K562 (cell line): ENCODE data around the gene OPA3. TPM values are rescaled to one million over a fixed set of nuclear protein-coding genes. Genes with fewer than 3 reads are reported as not detected.

ENCODE experiments used
- CCNT2 ChIP-seq: IDR thresholded peaks from 2 replicates; pipeline ENCODE4 v1.6.1; 2011; ENCODE audit warnings: borderline replicate concordance, low read depth, mild to moderate bottlenecking, moderate library complexity, mixed read lengths, low read length; ENCODE audit not compliant: insufficient read length; ENCODE audit errors: extremely low read depth
- DNMT1 ChIP-seq: fragments of 450-650 bp; IDR thresholded peaks from 2 replicates; pipeline ENCODE4 v1.6.1; 2016; ENCODE audit warnings: antibody characterized with exemption, mild to moderate bottlenecking
- FIP1L1 ChIP-seq: fragments of 200-400 bp; formaldehyde crosslinking; IDR thresholded peaks from 2 replicates; pipeline ENCODE4 v1.6.1; 2018; ENCODE audit warnings: mild to moderate bottlenecking, low read depth, low read length; ENCODE audit not compliant: poor library complexity, severe bottlenecking
- FOXJ2 ChIP-seq: fragments of 200-800 bp; sonication (Bioruptor generic); IDR thresholded peaks from 2 replicates; pipeline ENCODE4 v1.6.1; 2016; ENCODE audit warnings: missing genetic modification characterization, missing compliant biosample characterization
- MCM5 ChIP-seq: fragments of 450-650 bp; IDR thresholded peaks from 2 replicates; pipeline ENCODE4 v1.6.1; 2016; ENCODE audit warnings: low read depth
- MCM7 ChIP-seq, 2 experiments: fragments of 450-650 bp; IDR thresholded peaks; 2 replicates each; pipeline ENCODE4 v1.6.1; 2016 to 2018
- NCOA1 ChIP-seq: fragments of 450-650 bp; IDR thresholded peaks from 2 replicates; pipeline ENCODE4 v1.6.1; 2016; ENCODE audit warnings: low read depth
- NFIC ChIP-seq: fragments of 450-650 bp; IDR thresholded peaks from 2 replicates; pipeline ENCODE4 v1.6.1; 2017; ENCODE audit warnings: mild to moderate bottlenecking, inconsistent platforms
- PHF20 ChIP-seq: fragments of 450-650 bp; IDR thresholded peaks from 2 replicates; pipeline ENCODE4 v1.6.1; 2018; ENCODE audit not compliant: partially characterized antibody
- PHTF2 ChIP-seq: fragments of 250-450 bp; sonication (Bioruptor Pico); IDR thresholded peaks from 2 replicates; pipeline ENCODE4 v1.5.0; 2021; ENCODE audit warnings: mild to moderate bottlenecking
- RNF2 ChIP-seq: sonication (generic); IDR thresholded peaks from 2 replicates; pipeline ENCODE4 v1.6.1; 2016
- SMAD2 ChIP-seq: fragments of 150-350 bp; IDR thresholded peaks from 2 replicates; pipeline ENCODE4 v1.6.1; 2014; ENCODE audit warnings: low read depth, mild to moderate bottlenecking, low read length
- ZBTB7A ChIP-seq: IDR thresholded peaks from 2 replicates; pipeline ENCODE4 v1.6.1; 2011; ENCODE audit warnings: low read depth, mild to moderate bottlenecking, low read length, moderate library complexity, borderline replicate concordance; ENCODE audit not compliant: control insufficient read depth
- ZNF197 ChIP-seq: fragments of 200-800 bp; sonication (Bioruptor generic); IDR thresholded peaks from 2 replicates; pipeline ENCODE4 v1.6.1; 2016; ENCODE audit warnings: low read depth, missing genetic modification characterization, missing compliant biosample characterization
- polyA plus RNA-seq, 8 experiments: library from polyadenylated mRNA; depleted of rRNA in 4 of 8; stranded (reverse) in 5 of 8; unstranded in 3 of 8; fragments of >200 nt; fragmentation: Nextera tagmentation in 2 of 8; fragmentation: Illumina TruSeq in 1 of 8; extraction: Ambion mirVana in 2 of 8; extraction: Trizol in 1 of 8; gene quantifications; 2 replicates each; pipeline versions ENCODE4 v1.2.1 to v1.2.3, GENCODE V29; 2011 to 2014; ENCODE audit warnings: inconsistent platforms in 1 of 8, missing spikeins in 1 of 8
- total RNA-seq, 7 experiments: library from RNA; depleted of rRNA in 6 of 7; stranded (reverse); fragments of >200 nt in 6 of 7; fragmentation: Illumina TruSeq in 2 of 7; extraction: Trizol in 2 of 7; gene quantifications; 2 replicates each; pipeline versions ENCODE4 v1.2.1 to v1.2.3, GENCODE V29; 2011 to 2021; ENCODE audit warnings: low replicate concordance in 1 of 7
- TF ChIP-seq, protein P1 (sequence below): fragments of 250-450 bp; sonication (Bioruptor Pico); IDR thresholded peaks from 2 replicates; pipeline ENCODE4 v1.5.0; 2021; ENCODE audit warnings: mild to moderate bottlenecking, borderline replicate concordance
- TF ChIP-seq, protein P2 (sequence below), 2 experiments: fragments of 450-650 bp in 1 of 2; IDR thresholded peaks; 2 replicates each; pipeline ENCODE4 v1.6.1; 2011 to 2017; ENCODE audit warnings: low read depth in 2 of 2, antibody characterized with exemption in 1 of 2, borderline replicate concordance in 1 of 2, low read length in 1 of 2, mild to moderate bottlenecking in 1 of 2, mixed read lengths in 1 of 2; ENCODE audit not compliant: control insufficient read depth in 1 of 2
- TF ChIP-seq, protein P3 (sequence below): fragments of 450-650 bp; IDR thresholded peaks from 2 replicates; pipeline ENCODE4 v1.7.1; 2018; ENCODE audit warnings: mild to moderate bottlenecking, low read depth; ENCODE audit not compliant: partially characterized antibody
- TF ChIP-seq, protein P4 (sequence below): fragments of 450-650 bp; formaldehyde crosslinking; IDR thresholded peaks from 2 replicates; pipeline ENCODE4 v1.4.0; 2020; ENCODE audit warnings: mild to moderate bottlenecking

OPA3 gene
- total and polyA plus RNA-seq, 9 of the 15 experiments (the other 6 are each of a cell fraction or from before 2014, with no cell fraction given): 1.4 to 18.8 (median 9.0) TPM

DNA sequence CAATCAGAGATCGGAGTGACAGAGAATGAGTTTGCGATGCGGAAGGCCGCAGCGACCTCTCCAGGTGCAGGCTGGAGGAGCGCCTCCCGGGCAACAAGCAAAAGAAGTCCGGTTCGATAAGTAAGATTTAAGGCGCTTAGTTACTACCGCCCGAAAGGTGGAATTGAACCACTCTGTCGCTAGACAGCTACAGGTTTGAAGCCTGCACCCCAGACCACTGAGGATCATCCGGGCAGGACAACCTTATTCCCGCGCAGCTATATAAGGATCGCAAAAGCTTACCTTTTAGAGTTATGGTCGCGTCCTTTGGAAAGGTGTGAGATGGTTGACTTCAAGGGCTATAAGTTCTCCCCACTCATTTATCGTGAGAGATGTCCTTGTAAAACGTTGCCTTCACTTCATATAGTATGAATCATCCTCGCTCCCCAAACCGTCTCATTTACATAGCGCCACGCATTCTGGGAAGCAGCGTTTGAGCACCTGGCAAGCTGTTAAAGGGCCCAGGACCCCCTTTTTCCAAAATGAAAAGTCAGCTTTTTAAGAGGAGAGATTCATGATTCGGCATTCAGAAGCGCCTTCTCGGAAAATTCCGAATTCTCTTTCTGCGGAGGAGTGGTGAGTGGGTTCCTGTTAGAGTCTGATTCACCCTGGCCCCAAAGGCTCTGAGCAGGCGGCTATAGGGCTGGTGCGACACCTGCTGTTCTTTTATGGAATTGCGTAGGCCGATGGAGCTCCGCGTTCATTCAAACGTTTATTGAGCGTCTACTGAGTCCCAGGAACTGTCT lies 106.0 kb downstream of the OPA3 start (continued):
- TF ChIP-seq, protein P1, sequence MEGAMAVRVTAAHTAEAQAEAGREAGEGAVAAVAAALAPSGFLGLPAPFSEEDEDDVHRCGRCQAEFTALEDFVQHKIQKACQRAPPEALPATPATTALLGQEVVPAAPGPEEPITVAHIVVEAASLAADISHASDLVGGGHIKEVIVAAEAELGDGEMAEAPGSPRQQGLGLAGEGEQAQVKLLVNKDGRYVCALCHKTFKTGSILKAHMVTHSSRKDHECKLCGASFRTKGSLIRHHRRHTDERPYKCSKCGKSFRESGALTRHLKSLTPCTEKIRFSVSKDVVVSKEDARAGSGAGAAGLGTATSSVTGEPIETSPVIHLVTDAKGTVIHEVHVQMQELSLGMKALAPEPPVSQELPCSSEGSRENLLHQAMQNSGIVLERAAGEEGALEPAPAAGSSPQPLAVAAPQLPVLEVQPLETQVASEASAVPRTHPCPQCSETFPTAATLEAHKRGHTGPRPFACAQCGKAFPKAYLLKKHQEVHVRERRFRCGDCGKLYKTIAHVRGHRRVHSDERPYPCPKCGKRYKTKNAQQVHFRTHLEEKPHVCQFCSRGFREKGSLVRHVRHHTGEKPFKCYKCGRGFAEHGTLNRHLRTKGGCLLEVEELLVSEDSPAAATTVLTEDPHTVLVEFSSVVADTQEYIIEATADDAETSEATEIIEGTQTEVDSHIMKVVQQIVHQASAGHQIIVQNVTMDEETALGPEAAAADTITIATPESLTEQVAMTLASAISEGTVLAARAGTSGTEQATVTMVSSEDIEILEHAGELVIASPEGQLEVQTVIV: no peak
- no peak for TF ChIP-seq MCM5
- no peak for TF ChIP-seq PHTF2 (CRISPR knock-in tag)
- TF ChIP-seq SMAD2: no peak
- TF ChIP-seq DNMT1: no peak
- TF ChIP-seq, protein P2, sequence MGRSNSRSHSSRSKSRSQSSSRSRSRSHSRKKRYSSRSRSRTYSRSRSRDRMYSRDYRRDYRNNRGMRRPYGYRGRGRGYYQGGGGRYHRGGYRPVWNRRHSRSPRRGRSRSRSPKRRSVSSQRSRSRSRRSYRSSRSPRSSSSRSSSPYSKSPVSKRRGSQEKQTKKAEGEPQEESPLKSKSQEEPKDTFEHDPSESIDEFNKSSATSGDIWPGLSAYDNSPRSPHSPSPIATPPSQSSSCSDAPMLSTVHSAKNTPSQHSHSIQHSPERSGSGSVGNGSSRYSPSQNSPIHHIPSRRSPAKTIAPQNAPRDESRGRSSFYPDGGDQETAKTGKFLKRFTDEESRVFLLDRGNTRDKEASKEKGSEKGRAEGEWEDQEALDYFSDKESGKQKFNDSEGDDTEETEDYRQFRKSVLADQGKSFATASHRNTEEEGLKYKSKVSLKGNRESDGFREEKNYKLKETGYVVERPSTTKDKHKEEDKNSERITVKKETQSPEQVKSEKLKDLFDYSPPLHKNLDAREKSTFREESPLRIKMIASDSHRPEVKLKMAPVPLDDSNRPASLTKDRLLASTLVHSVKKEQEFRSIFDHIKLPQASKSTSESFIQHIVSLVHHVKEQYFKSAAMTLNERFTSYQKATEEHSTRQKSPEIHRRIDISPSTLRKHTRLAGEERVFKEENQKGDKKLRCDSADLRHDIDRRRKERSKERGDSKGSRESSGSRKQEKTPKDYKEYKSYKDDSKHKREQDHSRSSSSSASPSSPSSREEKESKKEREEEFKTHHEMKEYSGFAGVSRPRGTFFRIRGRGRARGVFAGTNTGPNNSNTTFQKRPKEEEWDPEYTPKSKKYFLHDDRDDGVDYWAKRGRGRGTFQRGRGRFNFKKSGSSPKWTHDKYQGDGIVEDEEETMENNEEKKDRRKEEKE (IDR thresholded peaks at IDR 0.05; ENCODE audit: borderline replicate concordance in 1 of 2, control insufficient read depth in 1 of 2, low read depth in 2 of 2, low read length in 1 of 2): peak in 1 of 2 experiments; percentile 86; a peak in 2 of 4 replicates
- TF ChIP-seq RNF2: peak; percentile 80; the same call in 1 of the 2 replicates
- no peak for TF ChIP-seq ZNF197
- no peak for TF ChIP-seq FIP1L1
- TF ChIP-seq, protein P3, sequence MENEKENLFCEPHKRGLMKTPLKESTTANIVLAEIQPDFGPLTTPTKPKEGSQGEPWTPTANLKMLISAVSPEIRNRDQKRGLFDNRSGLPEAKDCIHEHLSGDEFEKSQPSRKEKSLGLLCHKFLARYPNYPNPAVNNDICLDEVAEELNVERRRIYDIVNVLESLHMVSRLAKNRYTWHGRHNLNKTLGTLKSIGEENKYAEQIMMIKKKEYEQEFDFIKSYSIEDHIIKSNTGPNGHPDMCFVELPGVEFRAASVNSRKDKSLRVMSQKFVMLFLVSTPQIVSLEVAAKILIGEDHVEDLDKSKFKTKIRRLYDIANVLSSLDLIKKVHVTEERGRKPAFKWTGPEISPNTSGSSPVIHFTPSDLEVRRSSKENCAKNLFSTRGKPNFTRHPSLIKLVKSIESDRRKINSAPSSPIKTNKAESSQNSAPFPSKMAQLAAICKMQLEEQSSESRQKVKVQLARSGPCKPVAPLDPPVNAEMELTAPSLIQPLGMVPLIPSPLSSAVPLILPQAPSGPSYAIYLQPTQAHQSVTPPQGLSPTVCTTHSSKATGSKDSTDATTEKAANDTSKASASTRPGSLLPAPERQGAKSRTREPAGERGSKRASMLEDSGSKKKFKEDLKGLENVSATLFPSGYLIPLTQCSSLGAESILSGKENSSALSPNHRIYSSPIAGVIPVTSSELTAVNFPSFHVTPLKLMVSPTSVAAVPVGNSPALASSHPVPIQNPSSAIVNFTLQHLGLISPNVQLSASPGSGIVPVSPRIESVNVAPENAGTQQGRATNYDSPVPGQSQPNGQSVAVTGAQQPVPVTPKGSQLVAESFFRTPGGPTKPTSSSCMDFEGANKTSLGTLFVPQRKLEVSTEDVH: peak; percentile 56
- no peak for TF ChIP-seq MCM7 (IDR thresholded peaks at IDR 0.05)
- peak; percentile 74 for TF ChIP-seq FOXJ2 (tag)
- TF ChIP-seq PHF20: no peak
- no peak for TF ChIP-seq ZBTB7A
- TF ChIP-seq, protein P4, sequence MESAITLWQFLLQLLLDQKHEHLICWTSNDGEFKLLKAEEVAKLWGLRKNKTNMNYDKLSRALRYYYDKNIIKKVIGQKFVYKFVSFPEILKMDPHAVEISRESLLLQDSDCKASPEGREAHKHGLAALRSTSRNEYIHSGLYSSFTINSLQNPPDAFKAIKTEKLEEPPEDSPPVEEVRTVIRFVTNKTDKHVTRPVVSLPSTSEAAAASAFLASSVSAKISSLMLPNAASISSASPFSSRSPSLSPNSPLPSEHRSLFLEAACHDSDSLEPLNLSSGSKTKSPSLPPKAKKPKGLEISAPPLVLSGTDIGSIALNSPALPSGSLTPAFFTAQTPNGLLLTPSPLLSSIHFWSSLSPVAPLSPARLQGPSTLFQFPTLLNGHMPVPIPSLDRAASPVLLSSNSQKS (CRISPR knock-in tag): no peak; the same call in 1 of the 2 replicates
- TF ChIP-seq NFIC: peak; percentile 69; the same call in 1 of the 2 replicates
- TF ChIP-seq CCNT2: no peak
- no peak for TF ChIP-seq NCOA1
